ENCODE data around the gene CDK15. TPM values are rescaled to one million over a fixed set of nuclear protein-coding genes. Genes with fewer than 3 reads are reported as not detected.

The CDK15 gene
- total RNA-seq, 1 experiment from 2014 or later = not detected

- intact Hi-C loops (cut with micrococcal nuclease; ENCODE audit: unreplicated experiment) = no loop called here
- Histone ChIP-seq H3K4me1 (replicated peaks; ENCODE audit: insufficient read depth) (no peaks in the 10 kb centered on the region), H2AFZ (no peak overlapping the region), H3K4me3 (no peak overlapping the region), H3K4me2 (no peak overlapping the region), H3K9me3 (ENCODE audit: insufficient read depth, low read depth) (no peaks in the 10 kb centered on the region), H4K20me1 (ENCODE audit: insufficient read depth) (no peaks in the 10 kb centered on the region), H3F3A (ENCODE audit: insufficient read depth, low read depth) (no peaks in the 10 kb centered on the region), H3K36me3 (ENCODE audit: low read depth) (no peaks in the 10 kb centered on the region), H3K9me2 (ENCODE audit: insufficient read depth) (no peaks in the 10 kb centered on the region), H3K27ac (no peak overlapping the region), H3K79me2 (ENCODE audit: low read depth) (no peaks in the 10 kb centered on the region), H3K27me3 (ENCODE audit: insufficient read depth, low read depth) (no peaks in the 10 kb centered on the region)
- no peak for DNase-seq
- ChIA-PET POLR2A (ENCODE audit: unreplicated experiment) (no interaction called here), CTCF (interaction anchor here (0.7 kb wide), 1 partner anchor 184 kb away, joined by 5 read pairs; no protein-coding TSS in a partner anchor)
- no TSS peak for BruUV-seq (replicated peaks)
- TF ChIP-seq EZH2 (IDR thresholded peaks at IDR 0.05; ENCODE audit: low read depth) (no peak), CTCF (conservative IDR thresholded peaks at IDR 0.05) (no peak)
These were observed 73.7 kb downstream of the CDK15 start for GRCh38 chr2:201879996-201880395.

GRCh38 chr2:201880579-201880978 is 74.2 kb downstream of the CDK15 start:
- Histone ChIP-seq H3K9me2 (ENCODE audit: insufficient read depth) (no peaks in the 10 kb centered on the region), H3K79me2 (ENCODE audit: low read depth) (no peaks in the 10 kb centered on the region), H4K20me1 (ENCODE audit: insufficient read depth) (no peaks in the 10 kb centered on the region), H3K4me2 (no peak overlapping the region), H3K27ac (no peak overlapping the region), H2AFZ (no peak overlapping the region), H3K4me1 (replicated peaks; ENCODE audit: insufficient read depth) (no peaks in the 10 kb centered on the region), H3K36me3 (ENCODE audit: low read depth) (no peaks in the 10 kb centered on the region), H3K27me3 (ENCODE audit: insufficient read depth, low read depth) (no peaks in the 10 kb centered on the region), H3K4me3 (no peak overlapping the region), H3F3A (ENCODE audit: insufficient read depth, low read depth) (no peaks in the 10 kb centered on the region), H3K9me3 (ENCODE audit: insufficient read depth, low read depth) (no peaks in the 10 kb centered on the region)
- POLR2A ChIA-PET (ENCODE audit: unreplicated experiment) = no interaction called here
- DNase-seq = no peak
- intact Hi-C loops (cut with micrococcal nuclease; ENCODE audit: unreplicated experiment) = no loop called here
- CTCF ChIA-PET = no interaction called here
- BruUV-seq (replicated peaks) = no TSS peak
- TF ChIP-seq CTCF (conservative IDR thresholded peaks at IDR 0.05) (no peak), EZH2 (IDR thresholded peaks at IDR 0.05; ENCODE audit: low read depth) (no peak)

GRCh38 chr2:201880993-201881611 is 74.8 kb downstream of the CDK15 start:
- H4K20me1 ChIP-seq (ENCODE audit: insufficient read depth) = no peaks in the 10 kb centered on the region
- ChIA-PET CTCF (no interaction called here), POLR2A (ENCODE audit: unreplicated experiment) (no interaction called here)
- H3K4me2 ChIP-seq = no peak overlapping the region
- no peaks in the 10 kb centered on the region for H3K36me3 ChIP-seq (ENCODE audit: low read depth)
- no peak for TF ChIP-seq CTCF (conservative IDR thresholded peaks at IDR 0.05)
- no peak for TF ChIP-seq EZH2 (IDR thresholded peaks at IDR 0.05; ENCODE audit: low read depth)
- H3K79me2 ChIP-seq (ENCODE audit: low read depth) = no peaks in the 10 kb centered on the region
- H2AFZ ChIP-seq = no peak overlapping the region
- H3K9me3 ChIP-seq (ENCODE audit: insufficient read depth, low read depth) = no peaks in the 10 kb centered on the region
- intact Hi-C loops (cut with micrococcal nuclease; ENCODE audit: unreplicated experiment) = no loop called here
- H3K27me3 ChIP-seq (ENCODE audit: insufficient read depth, low read depth) = no peaks in the 10 kb centered on the region
- no peak overlapping the region for H3K4me3 ChIP-seq
- H3K4me1 ChIP-seq (replicated peaks; ENCODE audit: insufficient read depth) = no peaks in the 10 kb centered on the region
- DNase-seq = no peak
- H3K27ac ChIP-seq = no peak overlapping the region
- no TSS peak for BruUV-seq (replicated peaks)
- no peaks in the 10 kb centered on the region for H3K9me2 ChIP-seq (ENCODE audit: insufficient read depth)
- no peaks in the 10 kb centered on the region for H3F3A ChIP-seq (ENCODE audit: insufficient read depth, low read depth)

All from PC-9 (cell line).